Measurements from ENCODE around the gene STX10.
"Not testable (repeated sequence)": the region's sequence is repeated elsewhere in the genome, so short reads cannot be mapped to it uniquely, and the experiment has no call there.

Gene STX10

DNA sequence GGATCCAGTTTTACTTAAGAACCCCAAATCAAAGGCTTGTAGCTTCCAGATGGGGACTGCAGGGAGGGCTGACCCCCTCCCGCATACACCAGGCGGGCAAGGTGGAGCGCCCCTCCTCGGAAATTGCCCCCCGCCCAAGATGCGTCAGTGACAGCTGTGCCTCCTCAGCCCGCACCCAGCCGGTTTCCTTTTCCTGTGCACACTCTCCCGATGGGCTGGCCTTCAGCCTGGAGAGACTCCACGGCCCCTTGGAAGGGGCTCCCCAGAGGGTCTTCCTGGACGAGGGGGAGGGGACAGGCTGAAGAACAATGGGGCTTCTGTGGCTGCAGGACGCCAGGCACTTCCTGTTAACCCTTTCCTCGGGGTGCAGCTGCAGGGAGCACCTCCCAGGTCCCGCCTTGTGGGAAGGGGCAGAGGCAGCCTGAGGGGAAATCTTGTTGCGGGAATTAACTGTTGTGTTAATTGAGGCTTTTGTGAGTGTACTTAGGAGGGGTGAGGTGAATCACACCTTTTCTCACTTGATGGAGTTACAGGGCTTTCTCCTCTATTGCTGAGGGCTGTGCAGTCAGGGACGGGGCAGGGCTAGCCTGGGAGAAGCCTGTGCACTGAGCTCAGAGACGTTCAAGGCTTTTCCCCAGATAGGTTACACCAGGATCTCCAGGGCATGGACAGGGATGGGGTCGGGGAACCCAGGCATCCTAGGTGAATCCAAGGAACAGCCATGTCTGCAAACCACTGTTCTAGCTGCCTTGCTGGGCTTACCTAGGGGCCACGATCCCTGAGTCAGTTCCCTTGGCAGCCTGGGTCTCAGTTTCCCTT lies 14.4 kb upstream of the STX10 start:
- DNase-seq (ENCODE audit: low spot score): peak; percentile 79

DNA sequence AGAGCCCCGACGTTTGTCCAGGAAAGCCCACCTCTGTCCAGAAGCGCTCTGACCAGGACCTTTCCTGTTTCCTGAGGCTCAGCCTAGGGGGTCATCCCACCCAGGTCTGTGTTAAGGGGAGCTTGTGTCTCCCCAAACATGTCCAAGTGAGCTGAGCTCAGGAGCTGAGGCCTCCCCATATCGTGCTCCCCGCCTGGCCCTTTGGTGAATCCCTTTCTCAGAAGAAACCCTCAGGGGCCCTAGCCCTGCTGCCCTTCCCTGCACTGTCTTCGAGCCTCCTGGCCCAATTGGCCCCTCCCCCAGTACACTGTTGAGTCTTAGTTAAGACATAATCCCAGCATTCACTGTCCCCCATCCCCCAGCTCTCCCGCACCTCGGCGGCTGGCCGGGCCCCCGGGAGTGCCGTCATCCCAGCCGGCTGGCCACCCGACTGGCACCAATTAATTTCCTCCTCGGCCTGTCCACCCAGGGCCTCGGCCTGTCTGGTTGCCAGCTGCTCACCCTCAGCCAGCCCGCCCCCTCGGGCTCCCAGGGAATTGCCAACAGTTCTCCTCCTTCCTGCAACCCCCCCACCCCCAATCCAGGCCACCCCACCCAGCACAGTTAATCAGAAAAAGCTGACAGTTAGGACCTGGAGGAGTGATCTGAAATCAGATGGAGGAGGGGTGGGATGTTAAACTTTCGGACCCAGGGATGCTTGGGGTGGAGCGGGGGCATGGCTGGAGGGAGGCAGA lies 13.6 kb upstream of the STX10 start:
- peak; percentile 86 for DNase-seq (ENCODE audit: low spot score)

DNA sequence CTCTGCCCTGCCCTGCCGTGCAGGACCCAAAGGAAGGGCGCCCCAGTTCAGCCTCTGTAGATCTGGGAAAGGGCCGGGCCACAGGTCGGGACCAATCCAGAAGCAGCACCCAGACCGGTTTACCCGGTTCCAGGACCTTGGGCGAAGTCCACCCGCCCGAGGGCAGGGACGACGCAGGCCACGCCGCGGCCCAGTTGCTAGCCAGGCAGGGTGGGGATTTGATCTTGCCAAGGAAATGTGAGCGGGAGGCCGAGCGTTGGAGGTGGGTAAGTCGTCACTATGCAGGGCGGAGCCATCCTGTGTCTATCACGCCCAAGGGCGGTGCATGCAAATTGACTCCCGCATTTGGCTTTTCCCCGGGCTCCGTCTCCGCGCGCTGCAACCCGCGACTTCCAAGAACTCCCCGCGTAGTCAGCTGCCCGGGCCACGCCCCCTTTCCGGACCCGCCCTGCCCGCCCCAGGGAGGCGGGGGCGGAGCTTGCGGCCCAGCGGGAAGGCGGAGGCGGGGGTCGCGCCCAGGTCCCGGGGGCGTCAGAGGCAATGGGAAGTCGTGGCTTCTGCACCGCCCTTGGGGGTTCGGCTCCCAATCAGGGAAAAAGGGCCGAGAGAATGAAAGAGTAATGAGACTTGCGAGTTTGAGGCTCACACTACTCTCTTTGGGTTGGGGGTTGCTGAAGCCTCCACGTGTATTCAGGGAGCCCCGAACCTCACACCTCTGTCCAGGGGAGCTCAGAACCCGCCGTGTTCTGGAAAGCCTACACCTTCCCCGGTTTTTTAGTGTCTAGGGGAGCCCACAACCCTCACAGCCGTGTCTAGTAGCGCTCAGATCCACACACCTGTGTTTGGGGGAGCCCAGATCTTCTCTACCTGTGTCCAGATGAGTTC lies 12.8 kb upstream of the STX10 start:
- peak; percentile 93 for DNase-seq (ENCODE audit: low spot score)

DNA sequence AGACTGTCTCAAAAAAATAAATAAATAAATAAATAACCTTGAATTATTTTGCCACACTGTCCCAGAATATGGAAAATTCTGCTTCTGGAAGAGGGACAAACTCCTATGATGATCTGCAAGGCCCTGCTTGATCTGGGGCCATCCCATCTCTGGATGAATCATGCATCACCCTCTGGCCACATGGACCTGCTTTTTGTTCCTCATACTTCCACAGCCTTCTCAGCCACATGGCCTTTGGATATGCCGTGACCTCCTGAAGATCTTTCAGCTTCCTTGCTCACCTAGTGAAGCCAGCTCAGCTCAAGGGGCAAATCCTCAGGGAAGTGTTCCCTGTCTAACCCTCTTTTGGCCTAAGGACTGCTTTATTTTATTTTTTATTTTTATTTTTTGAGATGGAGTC lies 10.4 kb upstream of the STX10 start:
- DNase-seq (ENCODE audit: low spot score): no peak

DNA sequence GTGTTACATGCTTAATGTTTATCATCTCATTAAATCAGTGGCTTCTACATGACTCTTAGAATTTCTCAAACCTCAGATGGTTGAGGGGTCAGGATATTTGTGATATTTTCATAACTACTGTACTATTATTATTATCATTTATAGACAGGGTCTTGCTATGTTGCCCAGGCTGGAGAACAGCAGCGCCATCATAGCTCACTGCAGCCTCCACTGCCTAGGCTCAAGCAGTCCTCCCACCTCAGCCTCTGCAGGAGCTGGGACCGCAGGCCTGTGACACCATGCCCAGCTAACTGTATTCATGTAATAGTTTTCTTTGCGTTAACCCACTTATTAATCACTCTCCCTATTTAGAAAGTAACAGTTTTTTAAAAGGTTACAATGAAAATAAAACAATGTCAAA lies 9.5 kb upstream of the STX10 start:
- no peak for DNase-seq (ENCODE audit: low spot score)

DNA sequence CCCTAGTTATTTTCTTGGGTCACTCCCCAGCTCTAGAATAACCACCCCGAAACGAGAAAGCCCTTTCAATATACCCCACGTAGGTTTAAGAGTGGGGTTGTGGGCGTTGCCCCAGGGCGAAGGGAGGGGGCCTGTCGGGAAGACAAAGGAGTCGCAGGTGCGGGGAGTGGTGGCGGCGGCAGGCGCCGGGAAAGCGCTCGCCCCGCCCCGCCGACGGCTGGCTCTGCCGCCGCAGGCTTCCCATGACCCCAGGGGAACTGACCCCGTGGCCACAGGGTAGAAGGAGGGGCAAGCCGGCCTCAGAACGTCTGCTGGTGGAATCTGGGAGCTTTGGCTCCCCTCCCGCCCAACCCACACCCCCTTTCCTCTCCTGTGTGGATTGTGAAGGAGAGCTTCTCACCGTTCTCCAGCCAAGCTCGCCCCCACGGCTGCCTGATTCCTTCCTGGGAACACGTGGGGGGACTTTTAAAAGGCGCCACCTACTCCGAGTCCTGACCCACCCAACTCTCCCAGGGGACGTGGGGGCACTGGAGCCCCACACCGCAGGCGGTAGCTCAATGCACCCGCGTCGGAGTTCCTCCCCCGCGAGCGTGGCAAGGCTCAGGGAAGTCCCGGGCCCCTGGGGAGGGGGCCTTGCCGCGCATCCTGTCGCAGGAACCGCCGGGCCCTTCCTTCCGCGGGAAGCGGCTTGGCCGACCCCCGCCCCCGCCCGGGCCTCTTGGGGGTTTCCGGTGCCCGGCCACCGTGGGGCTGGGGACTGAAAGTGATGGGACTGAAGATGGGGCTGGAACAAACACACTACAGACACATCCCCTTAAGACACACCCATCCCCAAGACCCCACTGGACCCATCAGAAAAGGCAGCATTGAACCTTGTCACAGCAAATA lies 5.5 kb upstream of the STX10 start:
- peak; percentile 85 for DNase-seq (ENCODE audit: low spot score)

DNA sequence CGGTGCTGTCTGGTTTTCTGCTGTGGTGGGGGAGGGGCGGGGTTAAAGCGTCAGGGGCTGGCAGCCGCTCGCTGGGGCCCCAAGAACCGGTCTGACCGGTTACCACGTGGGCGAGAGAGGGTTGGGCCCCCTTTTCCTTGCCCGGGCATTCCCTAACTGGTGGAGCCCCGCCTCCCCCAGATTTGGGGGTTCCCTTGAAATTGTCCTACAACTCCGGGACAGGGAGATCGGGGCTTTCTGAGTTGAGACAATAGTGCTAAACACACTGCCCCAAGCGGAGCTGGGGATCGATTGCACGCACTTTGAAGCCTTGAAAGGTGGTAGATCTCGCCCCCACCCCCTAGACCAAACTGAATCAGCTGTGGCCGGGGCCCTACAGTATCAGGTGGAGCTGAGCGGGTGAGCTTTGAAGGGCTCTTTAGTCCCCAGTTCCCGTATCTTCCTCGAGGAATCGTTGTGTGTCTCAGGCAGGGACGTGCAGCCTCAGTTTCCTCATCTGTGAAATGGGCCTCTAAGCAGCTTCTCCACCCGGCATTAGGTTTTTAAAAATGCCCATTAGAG lies 4.8 kb upstream of the STX10 start:
- DNase-seq (ENCODE audit: low spot score): peak; percentile 77

DNA sequence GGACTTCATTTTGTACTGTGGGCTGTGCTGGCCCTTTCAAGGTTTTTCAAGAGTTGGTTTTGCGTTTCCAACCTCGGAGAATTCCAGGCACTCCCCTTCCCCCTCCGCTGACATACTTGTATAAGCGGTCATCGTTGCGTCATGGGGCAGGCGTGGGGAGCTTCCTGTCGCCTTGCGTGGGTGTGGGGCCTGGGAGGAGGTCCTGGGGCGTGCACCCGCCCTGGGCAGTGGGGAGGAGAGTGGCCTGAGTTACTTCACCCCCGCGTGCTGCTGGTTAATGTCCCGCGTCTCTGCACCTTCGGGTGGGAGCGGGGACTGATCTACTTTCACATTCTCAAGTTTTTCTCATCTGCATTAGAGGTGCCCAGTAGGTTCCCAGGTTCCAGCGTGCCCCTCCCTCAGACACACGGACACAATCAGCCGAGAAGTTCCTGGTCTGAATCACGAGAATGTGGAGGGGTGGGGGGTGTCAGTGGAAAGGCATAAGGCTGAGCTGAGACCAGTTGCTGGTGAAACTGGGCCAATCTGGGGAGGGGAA lies 4.1 kb upstream of the STX10 start:
- DNase-seq (ENCODE audit: low spot score): peak; percentile 86

DNA sequence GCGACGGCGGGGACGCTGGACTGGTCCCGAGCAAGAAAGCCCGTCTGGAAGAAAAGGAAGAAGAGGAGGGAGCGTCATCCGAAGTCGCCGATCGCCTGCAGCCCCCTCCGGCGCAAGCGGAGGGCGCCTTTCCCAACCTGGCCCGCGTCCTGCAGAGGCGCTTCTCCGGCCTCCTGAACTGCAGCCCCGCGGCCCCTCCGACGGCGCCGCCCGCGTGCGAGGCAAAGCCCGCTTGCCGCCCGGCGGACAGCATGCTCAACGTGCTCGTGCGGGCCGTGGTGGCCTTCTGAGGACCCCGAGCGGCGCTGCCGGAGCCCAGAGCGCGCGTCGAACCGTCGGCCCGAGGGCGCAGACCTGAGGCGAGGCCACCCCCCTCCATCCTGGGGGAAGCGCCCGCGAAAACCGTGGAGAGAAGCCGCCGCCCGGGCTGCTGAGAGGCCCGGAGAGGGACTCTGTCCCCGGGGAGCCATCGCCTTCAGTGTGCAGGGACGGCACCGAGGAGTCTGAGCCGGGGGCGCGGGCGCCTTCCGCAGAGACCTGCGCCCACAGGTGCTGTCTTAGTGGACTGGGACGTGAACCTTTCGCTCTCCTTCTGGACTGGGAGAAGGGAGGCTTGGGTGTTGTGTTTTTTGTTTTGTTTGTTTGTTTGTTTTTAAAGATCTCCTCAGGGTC lies 3.5 kb upstream of the STX10 start:
- DNase-seq (ENCODE audit: low spot score): peak; percentile 83

DNA sequence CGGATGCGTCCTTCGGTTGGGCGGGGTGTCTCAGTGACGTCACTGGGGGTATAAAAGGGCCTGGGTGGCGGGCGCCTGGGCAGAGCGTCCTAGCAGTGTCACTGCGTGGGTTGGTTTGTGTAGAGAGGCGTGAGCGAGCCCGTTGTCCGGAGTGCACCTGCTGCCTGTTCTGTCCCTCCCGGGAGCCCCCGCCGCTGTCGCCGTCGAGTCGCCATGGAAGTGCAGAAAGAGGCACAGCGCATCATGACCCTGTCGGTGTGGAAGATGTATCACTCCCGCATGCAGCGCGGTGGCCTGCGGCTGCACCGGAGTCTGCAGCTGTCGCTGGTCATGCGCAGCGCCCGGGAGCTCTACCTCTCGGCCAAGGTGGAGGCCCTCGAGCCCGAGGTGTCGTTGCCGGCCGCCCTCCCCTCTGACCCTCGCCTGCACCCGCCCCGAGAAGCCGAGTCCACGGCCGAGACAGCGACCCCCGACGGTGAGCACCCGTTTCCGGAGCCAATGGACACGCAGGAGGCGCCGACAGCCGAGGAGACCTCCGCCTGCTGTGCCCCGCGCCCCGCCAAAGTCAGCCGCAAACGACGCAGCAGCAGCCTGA lies 2.9 kb upstream of the STX10 start:
- DNase-seq (ENCODE audit: low spot score): peak; percentile 99

DNA sequence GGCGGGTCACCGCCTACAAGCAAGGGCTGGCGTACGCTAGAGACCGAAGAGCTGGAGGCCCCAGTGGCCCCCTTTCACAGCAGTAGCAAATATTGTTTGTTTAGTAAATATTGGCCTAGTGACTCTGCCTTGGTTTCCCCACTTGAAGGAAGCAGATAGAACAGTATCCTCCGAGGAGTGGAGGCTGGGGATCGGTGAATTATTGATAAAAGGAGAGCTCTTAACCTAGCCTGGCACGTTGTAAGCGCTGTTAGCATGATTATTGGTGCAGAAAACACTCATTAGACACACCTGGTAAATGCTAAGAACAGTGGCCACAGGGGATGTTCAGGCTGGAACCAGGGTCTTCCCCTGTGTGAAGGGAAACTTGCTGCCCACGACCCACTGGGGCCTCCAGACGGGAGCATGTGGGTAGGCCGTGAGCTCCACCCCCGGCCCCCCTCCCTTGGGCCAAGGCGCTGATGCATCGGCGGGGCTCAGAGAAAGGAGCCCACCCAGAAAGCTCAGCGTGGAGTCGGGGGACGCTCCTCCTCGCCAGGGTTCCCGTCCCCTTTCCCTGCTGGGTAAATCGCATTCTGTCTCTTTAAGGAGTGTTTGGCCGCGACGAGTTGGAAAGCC lies 2.3 kb upstream of the STX10 start:
- no peak for DNase-seq (ENCODE audit: low spot score)

DNA sequence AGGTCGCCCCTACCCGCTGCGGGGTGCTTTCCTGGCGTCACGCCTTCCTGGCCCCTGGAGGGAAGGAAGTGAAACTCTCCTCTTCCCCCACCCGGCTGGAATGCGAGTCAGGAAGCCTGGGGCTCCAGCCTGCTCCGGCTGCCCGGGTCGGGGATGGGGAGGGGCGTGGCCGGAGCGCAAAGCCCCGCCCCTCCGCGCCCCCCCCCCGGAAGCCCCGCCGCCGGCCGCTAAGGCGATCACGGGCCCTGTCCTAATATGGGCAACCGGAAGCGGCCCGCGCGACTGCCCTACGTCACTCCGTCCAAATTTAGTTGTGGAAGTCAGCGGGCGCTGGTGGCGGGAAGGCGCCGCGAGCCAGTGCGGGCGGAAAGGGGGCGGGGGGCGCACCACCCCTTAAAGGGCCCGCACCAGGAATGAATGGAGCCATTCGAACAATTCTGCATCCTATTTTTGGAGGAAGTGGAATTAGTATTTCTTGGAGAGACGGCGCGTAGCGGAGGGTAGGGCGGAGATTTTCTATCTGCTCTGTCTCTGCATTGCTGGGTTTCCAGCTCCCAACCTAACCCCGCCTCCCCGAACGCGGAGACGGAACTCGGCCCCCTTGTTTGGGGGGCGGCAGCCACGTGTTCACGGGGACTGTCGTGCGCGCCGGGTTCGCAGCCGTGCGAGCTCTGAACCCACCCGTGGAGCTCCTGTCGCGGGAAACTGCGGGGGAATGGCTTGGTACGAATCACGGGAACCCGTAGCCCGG lies 1.6 kb upstream of the STX10 start:
- peak; percentile 99 for DNase-seq (ENCODE audit: low spot score)

DNA sequence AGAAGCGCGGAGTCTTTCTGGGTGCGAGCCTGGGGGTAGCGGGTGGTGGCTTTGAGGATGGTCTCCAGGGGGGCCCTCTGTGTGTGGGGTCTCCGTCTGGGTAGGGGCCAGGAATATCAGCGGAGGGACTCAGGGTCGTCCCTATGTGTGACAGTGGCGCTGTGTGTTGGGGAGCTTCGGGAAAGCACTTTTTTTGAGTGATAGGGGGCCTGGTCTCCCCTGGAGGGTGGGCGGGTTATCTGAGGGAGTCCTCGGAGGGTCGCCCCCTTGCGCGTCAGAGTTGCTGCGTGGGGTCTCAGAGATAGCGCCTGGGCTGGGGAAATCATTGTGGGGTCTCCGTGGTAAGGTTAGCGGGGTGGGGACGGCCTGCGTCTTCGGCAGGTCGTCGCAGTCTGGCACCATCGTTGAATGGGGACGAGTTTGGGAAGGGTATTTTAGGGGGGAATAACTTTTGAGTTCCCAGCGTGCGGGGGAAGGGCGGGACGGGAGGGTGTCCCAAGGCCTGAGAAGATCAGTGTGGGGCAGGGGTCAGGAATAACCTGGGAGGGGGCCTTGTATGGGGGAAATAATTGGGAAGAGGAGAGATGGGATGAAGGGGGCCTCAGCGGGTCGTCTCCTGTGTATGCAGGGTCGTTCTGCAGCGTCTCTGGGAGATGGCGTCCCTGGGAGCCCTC lies 893 bp upstream of the STX10 start:
- no peak for DNase-seq (ENCODE audit: low spot score)

DNA sequence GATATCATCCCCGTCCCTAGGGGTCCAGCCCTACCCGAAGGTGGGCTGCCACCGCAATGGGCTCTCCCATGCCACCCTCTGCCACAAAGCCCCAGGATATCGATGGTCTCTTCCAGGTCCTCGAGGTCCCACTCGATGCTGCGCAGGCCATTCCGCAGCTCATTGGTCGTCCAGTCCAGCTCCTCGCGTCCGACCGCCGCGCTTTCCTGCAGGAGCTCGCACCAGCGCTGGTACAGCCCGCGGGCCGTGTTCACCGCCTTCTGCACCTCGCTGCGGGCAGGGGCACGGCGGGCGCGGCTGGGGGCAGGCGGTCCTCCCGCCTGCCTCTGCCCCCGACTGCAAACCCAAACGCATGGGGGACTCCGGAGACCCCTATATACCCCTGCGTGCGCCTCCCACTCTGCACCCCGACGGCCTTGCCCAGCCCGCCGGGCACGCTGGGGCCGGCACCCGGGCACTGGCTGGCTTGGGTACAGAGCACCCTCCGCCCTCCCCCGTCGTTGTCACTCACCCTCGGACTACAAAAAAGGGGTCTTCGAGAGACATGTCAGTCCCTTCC lies 468 bp downstream of the STX10 start:
- no peak for DNase-seq (ENCODE audit: low spot score)

DNA sequence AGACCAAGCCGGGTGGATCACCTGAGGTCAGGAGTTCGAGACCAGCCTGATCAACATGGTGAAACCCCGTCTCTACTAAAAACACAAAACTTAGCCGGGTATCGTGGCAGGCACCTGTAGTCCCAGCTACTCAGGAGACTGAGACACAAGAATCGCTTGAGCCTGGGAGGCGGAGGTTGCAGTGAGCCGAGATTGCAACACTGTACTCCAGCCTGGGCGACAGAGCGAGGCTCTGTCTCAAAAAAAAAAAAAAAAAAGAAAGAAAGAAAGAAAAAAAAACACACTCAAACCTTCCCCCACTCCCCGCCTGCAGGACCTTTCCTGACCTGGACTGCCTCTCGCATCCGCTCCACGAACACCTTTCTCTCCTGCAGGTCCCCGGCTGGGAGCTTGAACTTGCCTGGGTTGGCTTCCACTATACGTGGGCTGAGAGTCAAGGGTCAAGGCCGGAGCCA lies 975 bp downstream of the STX10 start:
- DNase-seq (ENCODE audit: low spot score): not testable (repeated sequence)

DNA sequence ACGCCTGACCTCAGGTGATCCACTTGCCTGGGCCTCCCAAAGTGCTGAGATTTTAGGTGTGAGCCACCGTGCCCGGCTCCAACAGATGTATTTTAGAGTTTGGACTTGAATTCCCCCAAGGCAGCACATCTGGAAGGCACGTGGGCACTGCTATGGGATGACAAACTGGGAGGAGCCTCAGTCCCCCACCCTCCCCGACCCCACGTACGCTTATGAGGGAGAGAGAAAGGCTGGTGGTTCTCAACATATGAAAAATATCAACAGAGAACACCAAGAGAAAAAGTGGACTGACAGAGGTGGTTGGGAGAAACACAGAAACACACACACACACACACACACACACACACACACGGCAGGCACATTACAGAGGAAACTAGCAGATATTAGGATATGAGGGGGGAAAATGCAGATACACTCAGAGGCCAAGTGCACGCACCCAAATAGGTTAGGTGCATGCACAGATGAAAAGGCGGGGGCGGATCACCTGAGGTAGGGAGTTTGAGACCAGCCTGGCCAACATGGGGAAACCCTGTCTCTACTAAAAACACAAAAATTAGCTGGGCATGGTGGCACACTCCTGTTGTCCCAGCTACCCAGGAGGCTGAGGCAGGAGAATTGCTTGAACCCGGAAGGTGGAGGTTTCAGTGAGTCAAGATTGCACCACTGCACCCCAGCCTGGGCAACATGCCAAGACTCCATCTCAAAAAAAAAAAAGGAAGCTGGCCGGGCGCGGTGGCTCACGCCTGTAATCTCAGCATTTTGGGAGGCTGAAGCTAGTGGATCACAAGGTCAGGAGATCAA lies 3.2 kb downstream of the STX10 start:
- no peak for DNase-seq (ENCODE audit: low spot score)

Data from left forelimb (tissue), 1 donor.